GM15510 (cell line): ENCODE data around the gene MTHFS.

Source experiments
- POLR2A ChIP-seq: IDR thresholded peaks from 3 replicates; pipeline ENCODE4 v1.6.1; 2011; ENCODE audit warnings: borderline replicate concordance; ENCODE audit not compliant: insufficient read length; ENCODE audit errors: extremely low read depth

The MTHFS gene

GRCh38 chr15:79844221-79844620 is 52.6 kb downstream of the MTHFS start:
- no peak for TF ChIP-seq POLR2A

- TF ChIP-seq POLR2A: no peak
Measured at GRCh38 chr15:79837846-79838245, 59.0 kb downstream of the MTHFS start.

GRCh38 chr15:79834495-79834894 is 62.3 kb downstream of the MTHFS start:
- TF ChIP-seq POLR2A: no peak

GRCh38 chr15:79832367-79833120 is 64.3 kb downstream of the MTHFS start:
- TF ChIP-seq POLR2A: no peak

- no peak for TF ChIP-seq POLR2A
Measured at GRCh38 chr15:79831604-79832003, 65.2 kb downstream of the MTHFS start.

- no peak for TF ChIP-seq POLR2A
Measured at GRCh38 chr15:79829950-79830349, 66.9 kb downstream of the MTHFS start.

GRCh38 chr15:79828447-79828846 is 68.4 kb downstream of the MTHFS start:
- no peak for TF ChIP-seq POLR2A

- TF ChIP-seq POLR2A: no peak
Measured at GRCh38 chr15:79826800-79827199, 70.0 kb downstream of the MTHFS start.

GRCh38 chr15:79824136-79824701 is 72.6 kb downstream of the MTHFS start:
- no peak for TF ChIP-seq POLR2A

- no peak for TF ChIP-seq POLR2A
Measured at GRCh38 chr15:79820820-79821219, 76.0 kb downstream of the MTHFS start.

GRCh38 chr15:79820176-79820575 is 76.6 kb downstream of the MTHFS start:
- TF ChIP-seq POLR2A: no peak

GRCh38 chr15:79816571-79816970 is 80.2 kb downstream of the MTHFS start:
- no peak for TF ChIP-seq POLR2A

- no peak for TF ChIP-seq POLR2A
Measured at GRCh38 chr15:79815468-79815867, 81.3 kb downstream of the MTHFS start.

- TF ChIP-seq POLR2A: no peak
Measured at GRCh38 chr15:79812541-79812940, 84.3 kb downstream of the MTHFS start.

- no peak for TF ChIP-seq POLR2A
Measured at GRCh38 chr15:79811406-79812405, 85.1 kb downstream of the MTHFS start.

- no peak for TF ChIP-seq POLR2A
Measured at GRCh38 chr15:79804838-79805237, 92.0 kb downstream of the MTHFS start.

GRCh38 chr15:79798311-79798710 is 98.5 kb downstream of the MTHFS start:
- TF ChIP-seq POLR2A: no peak
